Activated CD4-positive, CD25-positive, alpha-beta regulatory T cell treated with anti-CD3 and anti-CD28 coated beads, Interleukin-2, amount 50 U/mL, for 24 hours (primary cell): ENCODE results near the gene MRPL4.
"Not testable (repeated sequence)": the region's sequence is repeated elsewhere in the genome, so short reads cannot be mapped to it uniquely, and the experiment has no call there.

Experiments
- ATAC-seq, 2 donors: fragments of 150-1000 bp; cut with Tn5 transposase; one replicate each; pipeline ENCODE4 v1.10.0; 2021; ENCODE audit warnings: mild to moderate bottlenecking in 1 of 2, moderate library complexity in 1 of 2

MRPL4 gene

GRCh38 chr19:10268071-10268470 is 16.1 kb downstream of the MRPL4 start:
- no peak for ATAC-seq

- peak; percentile 53 to 55 for ATAC-seq
Measured at GRCh38 chr19:10269333-10270179, 17.5 kb downstream of the MRPL4 start.

- ATAC-seq: peak; percentile 59 to 72
Measured at GRCh38 chr19:10270180-10270615, 18.2 kb downstream of the MRPL4 start.

- ATAC-seq: peak; percentile 66 to 67
Measured at GRCh38 chr19:10270616-10271394, 18.8 kb downstream of the MRPL4 start, which contains the start of gene ICAM1. ICAM1 (plus strand) TSS chr19:10271120; CDS start chr19:10271160, 40 bp downstream.

GRCh38 chr19:10271543-10272086 is 19.6 kb downstream of the MRPL4 start:
- ATAC-seq: peak; percentile 17 to 23

GRCh38 chr19:10274589-10274988 is 22.6 kb downstream of the MRPL4 start:
- no peak for ATAC-seq

GRCh38 chr19:10277795-10278589 is 26.0 kb downstream of the MRPL4 start:
- no peak for ATAC-seq

- ATAC-seq: no peak
Measured at GRCh38 chr19:10278935-10279334, 26.9 kb downstream of the MRPL4 start.

GRCh38 chr19:10279737-10280442 is 27.9 kb downstream of the MRPL4 start:
- no peak for ATAC-seq

GRCh38 chr19:10282043-10282442 is 30.0 kb downstream of the MRPL4 start:
- ATAC-seq: not testable (repeated sequence)

- no peak for ATAC-seq
Measured at GRCh38 chr19:10283301-10284064, 31.5 kb downstream of the MRPL4 start.

GRCh38 chr19:10284065-10284959 is 32.3 kb downstream of the MRPL4 start:
- no peak for ATAC-seq

- ATAC-seq: no peak
Measured at GRCh38 chr19:10284960-10285278, 32.9 kb downstream of the MRPL4 start.

GRCh38 chr19:10285393-10285792 is 33.4 kb downstream of the MRPL4 start:
- ATAC-seq: no peak

- ATAC-seq: no peak
Measured at GRCh38 chr19:10286803-10287737, 35.1 kb downstream of the MRPL4 start, which contains the start of gene ICAM4. ICAM4 (plus strand) TSS chr19:10286955; CDS start chr19:10287013, 58 bp downstream.

- ATAC-seq: peak; percentile 24 to 25
Measured at GRCh38 chr19:10288662-10289166, 36.7 kb downstream of the MRPL4 start.

GRCh38 chr19:10289167-10289835 is 37.3 kb downstream of the MRPL4 start:
- ATAC-seq: peak; percentile 68 to 77

- peak in 1 of 2 donors; percentile 7 for ATAC-seq
Measured at GRCh38 chr19:10289836-10290356, 37.9 kb downstream of the MRPL4 start, which contains the start of gene ICAM5. ICAM5 (plus strand) TSS chr19:10289952; CDS start chr19:10290044, 92 bp downstream.
